AG04449 (cell line): ENCODE data around the gene PRC1.

Experiments
- CTCF ChIA-PET: fragments of 350-600 bp; formaldehyde crosslinking; extraction: SDS; loops from one replicate; lab custom pipeline; 2021; ENCODE audit warnings: antibody characterized with exemption; lab: Yijun Ruan, JAX
- POLR2A ChIA-PET: fragments of 400-600, 350-600 bp; formaldehyde crosslinking; extraction: SDS; loops from one replicate; lab custom pipeline; 2020; ENCODE audit warnings: antibody characterized with exemption, inconsistent platforms; lab: Yijun Ruan, JAX
- DNase-seq: peaks from one replicate; pipeline ENCODE4 v3.0.0-alpha.2; 2010; ENCODE audit warnings: low read depth, low spot score
- H3K4me3 ChIP-seq: 2 replicates; pipeline ENCODE4 v1.5.1; 2011; ENCODE audit warnings: low read depth, mild to moderate bottlenecking, control low read depth, low read length
- TF ChIP-seq, protein P1 (sequence below): IDR thresholded peaks from one replicate; pipeline ENCODE4 v1.5.1; 2011; ENCODE audit warnings: mild to moderate bottlenecking, moderate library complexity, low read length, control low read depth, inconsistent platforms; ENCODE audit not compliant: insufficient read depth; ENCODE audit errors: missing control alignments

PRC1 gene

DNA sequence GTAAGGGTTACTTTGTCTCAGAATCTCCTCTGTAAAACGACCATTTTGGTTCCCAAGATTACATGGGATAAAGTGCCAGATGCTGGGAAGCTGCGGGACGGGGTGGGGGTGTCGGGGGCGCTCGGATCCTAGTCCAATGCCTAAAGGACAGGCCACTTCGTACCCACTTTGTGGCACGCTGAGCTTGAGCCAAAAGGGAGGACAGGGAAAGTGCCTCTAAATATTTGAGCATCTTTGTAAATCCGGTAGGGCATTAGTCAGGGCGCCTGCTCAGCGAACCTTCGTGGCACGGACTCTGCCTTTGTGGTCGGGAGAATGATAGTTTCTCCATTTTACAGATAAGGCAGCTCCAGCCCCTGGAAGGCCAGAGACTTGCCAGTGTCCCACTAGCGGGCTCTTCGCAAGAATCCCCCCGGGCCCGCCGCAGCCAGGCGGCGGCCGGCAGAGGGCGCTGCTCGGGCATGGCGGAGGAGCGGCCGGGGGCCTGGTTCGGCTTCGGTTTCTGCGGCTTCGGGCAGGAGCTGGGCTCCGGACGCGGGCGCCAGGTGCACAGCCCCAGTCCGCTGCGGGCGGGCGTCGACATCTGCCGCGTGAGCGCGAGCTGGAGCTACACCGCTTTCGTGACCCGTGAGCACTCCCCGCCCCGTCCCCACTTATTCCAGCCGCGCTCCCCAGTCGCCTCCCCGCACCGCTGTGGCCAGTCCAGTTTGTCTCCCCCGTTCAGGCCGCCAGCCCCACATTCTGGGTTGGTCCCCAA, 37.9 kb downstream of the PRC1 start:
- ChIA-PET CTCF (interaction anchor here (0.6 to 21.6 kb wide), 30 partner anchors 12 to 316 kb away, joined by 3 to 479 read pairs (median 5); partner anchors contain the start of genes HDDC3, UNC45A and VPS33B), POLR2A (interaction anchor here (0.6 to 2.1 kb wide), 5 partner anchors 8 to 93 kb away, joined by 3 to 5 read pairs (median 4); partner anchors contain the start of genes HDDC3 and UNC45A)
- TF ChIP-seq, protein P1, sequence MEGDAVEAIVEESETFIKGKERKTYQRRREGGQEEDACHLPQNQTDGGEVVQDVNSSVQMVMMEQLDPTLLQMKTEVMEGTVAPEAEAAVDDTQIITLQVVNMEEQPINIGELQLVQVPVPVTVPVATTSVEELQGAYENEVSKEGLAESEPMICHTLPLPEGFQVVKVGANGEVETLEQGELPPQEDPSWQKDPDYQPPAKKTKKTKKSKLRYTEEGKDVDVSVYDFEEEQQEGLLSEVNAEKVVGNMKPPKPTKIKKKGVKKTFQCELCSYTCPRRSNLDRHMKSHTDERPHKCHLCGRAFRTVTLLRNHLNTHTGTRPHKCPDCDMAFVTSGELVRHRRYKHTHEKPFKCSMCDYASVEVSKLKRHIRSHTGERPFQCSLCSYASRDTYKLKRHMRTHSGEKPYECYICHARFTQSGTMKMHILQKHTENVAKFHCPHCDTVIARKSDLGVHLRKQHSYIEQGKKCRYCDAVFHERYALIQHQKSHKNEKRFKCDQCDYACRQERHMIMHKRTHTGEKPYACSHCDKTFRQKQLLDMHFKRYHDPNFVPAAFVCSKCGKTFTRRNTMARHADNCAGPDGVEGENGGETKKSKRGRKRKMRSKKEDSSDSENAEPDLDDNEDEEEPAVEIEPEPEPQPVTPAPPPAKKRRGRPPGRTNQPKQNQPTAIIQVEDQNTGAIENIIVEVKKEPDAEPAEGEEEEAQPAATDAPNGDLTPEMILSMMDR = peak; percentile 81
- peak overlapping the region; percentile 68 for H3K4me3 ChIP-seq
- no peak for DNase-seq

DNA sequence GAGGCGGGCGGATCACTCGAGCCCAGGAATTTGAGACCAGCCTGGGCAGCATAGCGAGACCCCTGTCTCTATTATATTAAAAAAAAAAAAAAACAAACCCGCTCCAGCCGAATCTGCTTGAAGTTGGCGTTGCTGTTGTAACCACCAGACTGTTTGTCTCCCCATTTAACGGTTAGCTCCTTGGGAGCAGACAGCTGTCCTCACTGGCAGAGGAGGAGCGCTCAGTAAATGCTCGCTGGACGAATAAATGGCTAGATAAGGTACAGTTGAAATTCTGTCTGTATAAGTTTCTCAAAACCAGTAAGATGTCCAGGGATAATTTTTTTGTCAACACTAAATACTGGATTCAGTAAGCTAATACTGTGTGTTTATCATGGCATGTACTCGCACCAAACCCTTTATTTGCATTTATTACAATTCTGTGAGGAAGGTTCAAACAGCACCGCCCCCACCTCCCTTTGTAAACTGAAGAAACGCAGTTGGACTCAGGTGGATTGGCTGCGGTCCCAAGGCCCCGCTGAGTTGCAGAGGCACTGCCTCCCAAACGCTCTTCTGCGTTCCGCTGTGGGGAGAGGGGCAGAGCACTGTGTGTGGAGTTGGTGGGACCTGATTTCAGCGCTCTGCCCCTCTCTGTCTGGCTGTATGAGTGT, 38.6 kb downstream of the PRC1 start:
- H3K4me3 ChIP-seq = peak overlapping the region; percentile 86
- ChIA-PET CTCF (interaction anchor here (0.8 to 21.6 kb wide), 22 partner anchors 13 to 317 kb away, joined by 3 to 479 read pairs (median 9); partner anchors contain the start of genes HDDC3, UNC45A and VPS33B), POLR2A (interaction anchor here (0.6 to 1.2 kb wide), 3 partner anchors 8 to 38 kb away, joined by 3 to 5 read pairs (median 4); partner anchors contain the start of gene HDDC3)
- DNase-seq = no peak
- TF ChIP-seq, protein P1 = no peak

DNA sequence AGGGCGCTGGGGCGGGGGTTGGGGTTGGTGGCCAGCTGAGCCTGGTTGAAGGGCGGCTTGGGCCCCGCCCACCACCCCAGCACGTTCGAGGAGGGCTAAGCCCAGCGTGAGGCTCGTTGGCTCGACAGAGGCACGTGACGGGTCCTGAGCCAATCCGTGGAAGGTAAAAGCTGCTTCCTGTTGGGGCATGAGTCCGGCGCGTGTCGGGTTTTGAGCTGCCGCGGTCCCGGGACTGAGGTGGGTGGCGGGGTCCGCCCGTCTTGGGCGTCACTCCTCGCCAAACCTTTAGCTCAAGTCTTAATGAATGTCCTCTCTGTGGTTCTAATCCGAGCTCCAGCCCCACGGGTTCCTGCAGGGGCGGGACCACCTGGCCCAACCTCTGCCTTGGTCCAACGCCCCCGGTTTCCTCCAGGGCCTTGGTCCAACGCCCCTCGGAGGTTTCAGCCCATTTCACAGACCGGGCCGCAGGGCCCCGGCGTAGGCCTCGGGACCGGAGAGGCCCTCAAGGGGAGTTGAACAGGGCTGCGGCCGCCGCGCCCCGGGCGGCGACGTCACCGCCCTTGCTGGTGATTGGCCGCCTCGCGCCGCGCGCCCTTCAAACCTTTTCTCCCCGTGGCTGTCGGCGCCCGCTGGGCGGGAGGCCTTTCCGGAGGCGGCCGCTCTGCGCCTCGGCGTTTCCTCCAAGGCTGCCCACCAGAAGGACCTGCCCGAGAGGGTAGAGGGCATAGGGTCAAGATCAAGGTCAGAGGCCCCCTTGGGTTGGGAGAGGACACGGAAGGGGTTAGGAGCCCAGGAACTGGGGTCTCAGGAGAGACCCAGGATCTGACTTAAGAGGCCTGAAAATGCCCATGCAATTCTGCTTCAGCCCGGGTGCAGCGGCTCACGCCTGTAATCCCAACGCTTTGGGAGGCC, 39.4 kb downstream of the PRC1 start, which contains the start of gene RCCD1:
Gene RCCD1, plus strand, starts transcription at position 173 of the 912 bp plus-strand sequence. CDS start 1,851 bp downstream, outside the sequence.
- TF ChIP-seq, protein P1 = no peak
- H3K4me3 ChIP-seq = peak within 1 kb of the TSS; percentile 86
- ChIA-PET POLR2A (interaction anchor here (0.8 to 1.6 kb wide), 4 partner anchors 19 to 95 kb away, joined by 3 to 8 read pairs (median 4); partner anchors contain the start of gene UNC45A), CTCF (interaction anchor here (2.6 to 21.6 kb wide), 9 partner anchors 14 to 318 kb away, joined by 28 to 479 read pairs (median 95); partner anchors contain the start of genes HDDC3, UNC45A and VPS33B)
- peak; percentile 64 for DNase-seq

DNA sequence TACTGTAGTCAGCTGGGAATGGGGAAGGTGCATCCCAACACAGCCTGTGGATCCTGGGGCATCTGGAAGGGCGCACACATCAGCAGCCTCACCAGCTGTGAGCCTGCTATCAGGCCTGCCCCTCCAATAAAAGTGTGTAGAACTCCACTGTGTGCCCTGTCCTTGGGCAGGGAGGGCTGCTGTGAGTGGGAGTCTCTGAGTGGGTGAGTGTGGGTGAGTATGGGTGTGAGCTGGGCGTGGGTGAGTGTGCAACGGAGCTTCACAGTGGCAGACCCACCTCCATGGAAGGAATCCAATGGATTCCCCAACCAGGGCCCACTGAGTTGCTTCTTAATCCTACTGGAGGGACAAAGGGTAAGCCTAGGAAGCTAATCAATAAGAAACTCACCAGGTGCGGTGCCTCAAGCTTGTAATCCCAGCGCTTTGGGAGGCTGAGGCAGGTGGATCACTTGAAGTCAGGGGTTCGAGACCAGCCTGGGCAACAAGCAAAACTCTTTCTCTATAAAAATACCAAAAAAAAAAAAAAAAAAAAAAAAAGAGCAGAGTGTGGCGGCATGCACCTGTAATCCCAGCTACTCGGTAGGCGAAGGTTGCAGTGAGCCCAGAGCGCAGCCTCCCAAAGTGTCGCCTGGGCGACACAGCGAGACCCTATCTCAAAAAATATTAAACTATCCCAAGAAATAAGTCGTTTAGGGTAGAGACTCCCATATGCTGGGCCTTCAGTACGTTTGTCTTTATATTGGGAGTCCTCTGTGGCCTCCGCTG, 40.2 kb downstream of the PRC1 start:
- ChIA-PET CTCF (interaction anchor here (5.2 to 21.6 kb wide), 5 partner anchors 15 to 319 kb away, joined by 95 to 479 read pairs (median 169); partner anchors contain the start of genes HDDC3 and UNC45A), POLR2A (interaction anchor here (0.8 to 1.6 kb wide), 4 partner anchors 19 to 96 kb away, joined by 3 to 8 read pairs (median 4); partner anchors contain the start of gene UNC45A)
- no peak overlapping the region; the same call in 1 of the 2 replicates for H3K4me3 ChIP-seq
- DNase-seq = no peak
- TF ChIP-seq, protein P1 = no peak
